Measurements from ENCODE around the gene TLE3. TPM values are rescaled to one million over a fixed set of nuclear protein-coding genes. Genes with fewer than 3 reads are reported as not detected.

Gene TLE3
- total and polyA plus RNA-seq, 5 experiments from 2014 or later: 9.9 to 135 (median 32.6) TPM

DNA sequence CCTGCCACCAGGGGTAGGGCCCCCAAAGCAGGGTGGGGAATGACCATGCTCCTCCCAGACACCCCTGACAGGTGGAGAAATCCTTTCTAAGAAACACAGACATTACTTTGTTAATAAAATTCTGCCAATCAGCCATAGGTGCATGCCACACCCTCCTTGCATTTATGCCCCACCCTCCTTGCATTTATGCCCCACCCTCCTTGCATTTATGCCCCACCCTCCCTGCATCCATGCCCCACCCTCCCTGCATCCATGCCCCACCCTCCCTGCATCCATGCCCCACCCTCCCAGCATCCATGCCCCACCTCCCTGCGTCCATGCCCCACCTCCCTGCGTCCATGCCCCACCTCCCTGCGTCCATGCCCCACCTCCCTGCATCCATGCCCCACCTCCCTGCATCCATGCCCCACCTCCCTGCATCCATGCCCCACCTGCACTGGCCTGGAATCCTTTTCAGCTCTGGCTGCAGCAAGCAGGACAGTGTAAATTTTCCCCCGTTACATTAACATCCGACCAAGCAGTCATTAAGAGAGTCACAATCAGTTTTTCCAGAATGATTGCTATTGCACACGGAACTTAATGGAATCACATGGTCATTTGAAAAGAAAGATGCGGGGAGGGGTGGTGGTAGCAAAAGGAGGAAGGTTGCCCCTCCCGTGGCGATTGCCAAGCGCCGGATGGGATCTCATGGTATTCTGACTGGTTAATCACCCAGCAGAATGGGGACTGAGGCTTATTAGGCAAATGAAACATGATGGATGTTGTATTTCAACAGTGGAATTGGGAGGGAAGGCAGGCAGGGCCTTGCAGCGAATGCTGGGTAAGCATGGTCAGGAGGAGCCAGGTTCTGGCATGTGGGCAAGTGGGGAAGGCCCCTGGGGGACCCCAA is 91.2 kb downstream of the TLE3 start:
- H3K4me3 Mint-ChIP-seq: no peak overlapping the region
- no peak for DNase-seq

DNA sequence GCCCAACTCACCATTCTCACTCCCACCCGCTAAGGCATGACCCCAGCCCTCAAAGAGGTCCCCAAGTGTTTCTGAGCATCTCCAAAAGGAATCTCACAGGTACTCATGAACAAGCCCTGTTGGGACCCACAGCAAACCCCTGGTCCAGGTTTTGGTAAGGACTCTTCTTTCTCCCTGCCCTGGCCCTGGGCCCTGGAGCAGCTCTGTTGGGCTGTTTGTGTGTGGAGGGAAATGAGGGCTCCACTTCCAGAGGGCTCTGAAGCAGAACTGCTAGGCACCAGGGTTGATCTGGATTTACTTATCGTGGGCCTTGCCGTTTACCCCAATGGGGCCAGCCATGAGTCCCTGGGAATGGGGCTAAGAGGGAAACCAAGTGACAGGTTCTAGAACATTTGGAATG is 92.9 kb downstream of the TLE3 start:
- Mint-ChIP-seq H3K4me1 (peaks cover 0 to 2% (median 0%) of the 10 kb centered on the region in 4 donors), H3K36me3 (peaks cover 0 to 14% (median 9%) of the 10 kb centered on the region in 3 donors), H3K27ac (no peak overlapping the region), H3K27me3 (peaks cover 0 to 4% (median 0%) of the 10 kb centered on the region in 5 donors), H3K4me3 (no peak overlapping the region), H3K9me3 (peaks cover 0 to 24% (median 12%) of the 10 kb centered on the region in 9 donors)
- DNase-seq (no peak), ATAC-seq (no peak)
- POLR2A ChIA-PET: no interaction called here

More for the DNA sequence above, 91.2 kb downstream of the TLE3 start:
- Mint-ChIP-seq H3K36me3 (peaks cover 0 to 14% (median 9%) of the 10 kb centered on the region in 3 donors), H3K4me1 (no peaks in the 10 kb centered on the region), H3K9me3 (peaks cover 0 to 19% (median 11%) of the 10 kb centered on the region in 9 donors), H3K27ac (no peak overlapping the region), H3K27me3 (peaks cover 0 to 2% (median 0%) of the 10 kb centered on the region in 5 donors)
- no peak for ATAC-seq
- POLR2A ChIA-PET: no interaction called here

DNA sequence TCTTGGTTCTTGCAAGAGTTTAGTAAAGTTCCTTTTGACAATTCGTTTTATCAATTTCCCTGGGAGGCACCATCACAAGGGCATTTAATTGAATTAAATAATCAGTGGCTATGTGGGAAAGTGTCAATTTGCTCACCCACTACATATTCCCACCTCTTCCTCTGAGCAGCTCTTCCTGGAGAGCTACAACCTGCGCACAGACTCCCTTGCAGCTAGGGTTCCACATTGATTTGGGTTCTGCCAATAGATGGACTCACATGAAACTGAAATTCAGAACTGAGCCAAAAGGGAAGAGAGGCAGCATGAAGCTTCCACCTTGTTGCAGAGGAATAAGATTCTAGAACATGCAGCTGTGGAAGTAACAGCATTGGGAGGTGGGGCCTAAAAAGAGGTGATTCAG is 94.8 kb downstream of the TLE3 start:
- peaks cover 0 to 14% (median 9%) of the 10 kb centered on the region in 3 donors for H3K36me3 Mint-ChIP-seq
- no peak overlapping the region for H3K27ac Mint-ChIP-seq
- H3K27me3 Mint-ChIP-seq: peaks cover 0 to 2% (median 2%) of the 10 kb centered on the region in 5 donors
- POLR2A ChIA-PET: no interaction called here
- H3K4me3 Mint-ChIP-seq: no peak overlapping the region
- DNase-seq (no peak), ATAC-seq (no peak)
- H3K9me3 Mint-ChIP-seq: peaks cover 0 to 24% (median 12%) of the 10 kb centered on the region in 9 donors
- H3K4me1 Mint-ChIP-seq: peaks cover 0 to 5% (median 0%) of the 10 kb centered on the region in 4 donors

DNA sequence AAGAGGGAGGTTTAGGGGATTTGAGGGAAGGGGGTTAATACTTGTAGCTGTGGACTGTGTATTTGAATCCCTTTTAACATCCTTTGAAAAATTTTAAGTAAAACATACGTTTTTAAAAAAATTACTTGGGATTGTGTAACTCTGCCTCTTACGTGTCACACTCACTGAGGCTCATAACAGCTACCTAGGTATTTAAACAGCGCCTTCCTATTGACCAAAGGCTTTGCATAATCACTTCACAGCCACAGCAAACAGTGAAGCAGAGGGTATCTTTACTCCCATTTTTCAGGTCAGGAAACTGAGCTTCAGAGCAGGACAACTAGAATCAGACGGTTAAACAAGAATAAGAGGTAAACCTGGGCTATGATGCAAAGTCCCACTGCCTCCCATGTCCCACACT is 95.9 kb downstream of the TLE3 start:
- H3K4me1 Mint-ChIP-seq: peaks cover 0 to 6% (median 0%) of the 10 kb centered on the region in 4 donors
- DNase-seq: no peak
- no peak overlapping the region for H3K4me3 Mint-ChIP-seq
- peaks cover 0 to 24% (median 12%) of the 10 kb centered on the region in 9 donors for H3K9me3 Mint-ChIP-seq
- POLR2A ChIA-PET: no interaction called here
- H3K27me3 Mint-ChIP-seq: peaks cover 0 to 3% (median 2%) of the 10 kb centered on the region in 5 donors
- peak overlapping the region in 1 of 10 donors; percentile 55 for H3K27ac Mint-ChIP-seq
- peaks cover 0 to 14% (median 9%) of the 10 kb centered on the region in 3 donors for H3K36me3 Mint-ChIP-seq
- no peak for ATAC-seq

DNA sequence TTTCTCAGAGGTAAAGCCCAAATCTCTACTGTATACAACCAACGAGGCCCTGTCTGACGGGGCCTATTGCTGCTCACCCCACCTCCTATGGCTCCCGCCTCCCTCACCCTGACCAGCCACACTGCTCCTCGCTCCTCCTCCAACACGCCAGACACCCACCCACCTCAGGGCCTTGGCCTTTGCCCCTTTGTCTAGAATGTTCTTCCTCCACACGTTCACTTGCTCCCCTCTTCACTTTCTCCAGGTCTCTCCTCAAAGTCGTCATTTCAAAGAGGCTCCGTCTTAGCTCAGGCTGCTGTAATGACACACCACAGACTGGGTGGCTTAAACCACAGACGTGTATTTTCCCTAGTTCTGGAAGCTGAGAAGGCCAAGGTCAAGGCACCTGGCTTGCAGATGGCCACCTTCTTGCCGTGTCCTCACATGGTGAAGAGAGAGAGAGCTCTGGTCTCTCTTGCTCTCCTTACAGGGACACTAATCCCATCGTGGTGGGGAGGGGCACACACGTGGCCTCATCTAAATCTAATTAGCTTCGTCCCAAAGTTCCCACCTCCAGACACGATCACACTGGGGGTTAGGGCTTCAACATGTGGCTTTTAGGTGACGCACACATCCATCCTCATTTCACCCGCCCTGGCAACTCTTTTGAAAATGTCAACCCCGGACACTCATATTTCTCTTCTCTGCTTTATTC is 98.2 kb downstream of the TLE3 start:
- ATAC-seq (no peak), DNase-seq (no peak)
- Mint-ChIP-seq H3K9me3 (peaks cover 0 to 24% (median 12%) of the 10 kb centered on the region in 9 donors), H3K4me3 (no peak overlapping the region), H3K4me1 (peaks cover 0 to 6% (median 3%) of the 10 kb centered on the region in 4 donors), H3K27ac (peak overlapping the region in 3 of 10 donors; percentile 15 to 37 (median 23)), H3K36me3 (peaks cover 0 to 14% (median 9%) of the 10 kb centered on the region in 3 donors), H3K27me3 (peaks cover 0 to 3% (median 2%) of the 10 kb centered on the region in 5 donors)
- POLR2A ChIA-PET: no interaction called here

DNA sequence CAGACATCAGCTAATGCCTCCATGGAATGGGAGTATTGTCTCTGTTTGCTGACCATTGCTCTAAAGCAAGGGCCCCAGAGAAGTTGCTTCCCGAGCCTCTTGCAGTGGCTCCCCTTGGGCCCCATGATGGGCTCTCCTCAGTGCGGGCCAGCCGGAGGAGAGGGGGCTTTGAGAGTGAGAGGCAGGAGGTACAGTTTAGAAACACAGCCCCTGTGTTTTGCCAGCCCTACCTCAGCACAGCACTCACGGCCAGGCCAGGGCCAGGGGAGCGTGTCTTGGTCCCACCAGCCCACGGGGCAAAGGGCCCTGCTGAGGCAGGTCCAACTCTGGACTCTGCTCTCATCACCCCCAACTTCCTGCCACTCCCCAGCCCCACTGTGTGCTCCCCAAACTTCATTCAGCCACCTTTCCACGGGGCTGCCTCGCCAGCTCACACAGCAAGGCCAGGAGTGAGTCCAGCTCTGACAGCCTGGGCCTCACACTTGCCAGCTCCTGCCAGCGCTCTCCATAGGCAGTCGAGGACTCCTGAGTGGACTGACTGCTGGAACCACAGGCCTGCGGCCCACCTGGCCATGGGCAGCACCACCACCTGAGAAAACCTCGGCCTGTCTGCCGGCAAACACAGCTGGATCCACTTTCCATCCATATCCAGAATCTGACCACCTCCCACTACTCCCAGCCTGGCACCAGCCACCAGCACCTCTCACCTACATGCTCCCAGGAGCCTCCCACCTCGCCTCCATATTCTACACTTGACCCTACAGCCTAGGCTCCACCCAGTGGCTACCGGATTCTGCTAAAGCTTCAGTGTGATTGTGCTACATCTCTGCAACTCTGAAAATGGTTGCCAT is 99.0 kb downstream of the TLE3 start:
- ATAC-seq: no peak
- Mint-ChIP-seq H3K27me3 (peaks cover 0 to 3% (median 2%) of the 10 kb centered on the region in 5 donors), H3K27ac (peak overlapping the region in 2 of 10 donors; percentile 15 to 37), H3K36me3 (peaks cover 0 to 14% (median 9%) of the 10 kb centered on the region in 3 donors), H3K4me1 (peaks cover 0 to 7% (median 3%) of the 10 kb centered on the region in 4 donors), H3K9me3 (peaks cover 0 to 24% (median 13%) of the 10 kb centered on the region in 9 donors), H3K4me3 (no peak overlapping the region)
- POLR2A ChIA-PET: no interaction called here
- no peak for DNase-seq

DNA sequence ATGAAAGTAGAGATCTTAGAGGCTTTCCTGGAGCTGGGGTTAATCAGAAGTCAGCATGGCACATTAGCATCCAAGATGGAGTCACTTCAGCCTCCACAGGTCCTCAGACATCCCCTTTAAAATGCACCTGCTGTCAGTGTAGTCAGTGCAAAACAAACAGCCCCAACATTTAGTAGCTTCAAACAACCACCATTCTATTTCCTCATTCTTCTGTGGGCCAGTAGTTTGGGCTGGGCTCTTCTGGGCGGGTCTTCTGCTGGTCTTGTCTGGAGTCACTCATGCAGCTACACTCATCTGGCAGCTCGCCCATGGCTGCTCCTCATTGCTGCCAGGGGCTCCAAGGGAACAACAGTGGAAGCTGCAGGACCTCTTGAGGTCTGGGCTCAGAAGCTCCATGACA is 99.9 kb downstream of the TLE3 start:
- H3K27ac Mint-ChIP-seq: no peak overlapping the region
- ATAC-seq (no peak), DNase-seq (no peak)
- POLR2A ChIA-PET: no interaction called here
- peaks cover 0 to 10% (median 3%) of the 10 kb centered on the region in 4 donors for H3K4me1 Mint-ChIP-seq
- peaks cover 0 to 7% (median 6%) of the 10 kb centered on the region in 3 donors for H3K36me3 Mint-ChIP-seq
- H3K27me3 Mint-ChIP-seq: peaks cover 0 to 3% (median 2%) of the 10 kb centered on the region in 5 donors
- H3K4me3 Mint-ChIP-seq: no peak overlapping the region
- H3K9me3 Mint-ChIP-seq: peaks cover 0 to 17% (median 5%) of the 10 kb centered on the region in 9 donors

Small RNAs within 50 kb of the gene (microRNA-seq; reads per million reads assigned to microRNA genes)
- gene MIR629 (ENCODE audit: borderline microRNAs expressed): 210 reads per million, percentile 71 among the genes with 10 or more reads in this experiment

Measured in naive thymus-derived CD8-positive, alpha-beta T cell (primary cell).